GM20000 (cell line): ENCODE measurements around the gene MPRIP.

Source experiments
- DNase-seq: peaks from one replicate; pipeline ENCODE4 v3.0.0; 2012; ENCODE audit warnings: low spot score
- TF ChIP-seq, protein P1 (sequence below): IDR thresholded peaks from 2 replicates; pipeline ENCODE4 v1.5.1; 2012; ENCODE audit warnings: mild to moderate bottlenecking, control low read depth; ENCODE audit errors: extremely low read depth, missing control alignments

Gene MPRIP

DNA sequence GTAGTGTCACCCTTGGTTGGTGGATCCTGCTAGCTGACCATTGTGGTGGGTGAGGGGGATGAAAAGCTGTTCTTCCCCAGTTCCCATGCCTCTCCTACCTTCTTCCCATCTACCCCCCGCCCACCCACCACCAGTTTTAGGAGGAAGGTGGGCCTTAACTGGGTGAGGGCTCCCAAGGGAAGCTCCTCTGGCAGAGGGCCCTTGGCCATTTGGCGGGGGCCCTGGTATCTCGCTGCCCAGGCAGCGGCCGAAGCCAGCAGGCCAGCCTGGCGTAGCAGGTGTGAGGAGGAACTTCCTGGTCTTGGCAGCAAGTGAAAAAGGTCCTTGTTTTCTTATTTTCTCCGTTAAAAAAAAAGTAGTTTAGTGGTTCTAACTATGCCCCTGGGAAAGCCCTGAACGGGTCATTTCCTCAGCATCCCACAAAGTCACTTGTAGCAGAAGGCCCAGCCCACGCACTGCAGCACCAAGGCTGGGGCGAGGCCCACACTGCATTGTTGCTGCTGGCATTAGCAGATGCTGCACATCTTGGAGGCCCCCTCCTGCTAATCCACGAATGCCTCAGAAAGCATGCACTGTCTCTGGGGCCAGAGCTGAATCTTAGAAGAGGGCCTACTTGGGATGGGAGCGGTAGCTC is 72.5 kb downstream of the MPRIP start:
- peak; percentile 21 for DNase-seq
- TF ChIP-seq, protein P1, sequence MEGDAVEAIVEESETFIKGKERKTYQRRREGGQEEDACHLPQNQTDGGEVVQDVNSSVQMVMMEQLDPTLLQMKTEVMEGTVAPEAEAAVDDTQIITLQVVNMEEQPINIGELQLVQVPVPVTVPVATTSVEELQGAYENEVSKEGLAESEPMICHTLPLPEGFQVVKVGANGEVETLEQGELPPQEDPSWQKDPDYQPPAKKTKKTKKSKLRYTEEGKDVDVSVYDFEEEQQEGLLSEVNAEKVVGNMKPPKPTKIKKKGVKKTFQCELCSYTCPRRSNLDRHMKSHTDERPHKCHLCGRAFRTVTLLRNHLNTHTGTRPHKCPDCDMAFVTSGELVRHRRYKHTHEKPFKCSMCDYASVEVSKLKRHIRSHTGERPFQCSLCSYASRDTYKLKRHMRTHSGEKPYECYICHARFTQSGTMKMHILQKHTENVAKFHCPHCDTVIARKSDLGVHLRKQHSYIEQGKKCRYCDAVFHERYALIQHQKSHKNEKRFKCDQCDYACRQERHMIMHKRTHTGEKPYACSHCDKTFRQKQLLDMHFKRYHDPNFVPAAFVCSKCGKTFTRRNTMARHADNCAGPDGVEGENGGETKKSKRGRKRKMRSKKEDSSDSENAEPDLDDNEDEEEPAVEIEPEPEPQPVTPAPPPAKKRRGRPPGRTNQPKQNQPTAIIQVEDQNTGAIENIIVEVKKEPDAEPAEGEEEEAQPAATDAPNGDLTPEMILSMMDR = no peak

DNA sequence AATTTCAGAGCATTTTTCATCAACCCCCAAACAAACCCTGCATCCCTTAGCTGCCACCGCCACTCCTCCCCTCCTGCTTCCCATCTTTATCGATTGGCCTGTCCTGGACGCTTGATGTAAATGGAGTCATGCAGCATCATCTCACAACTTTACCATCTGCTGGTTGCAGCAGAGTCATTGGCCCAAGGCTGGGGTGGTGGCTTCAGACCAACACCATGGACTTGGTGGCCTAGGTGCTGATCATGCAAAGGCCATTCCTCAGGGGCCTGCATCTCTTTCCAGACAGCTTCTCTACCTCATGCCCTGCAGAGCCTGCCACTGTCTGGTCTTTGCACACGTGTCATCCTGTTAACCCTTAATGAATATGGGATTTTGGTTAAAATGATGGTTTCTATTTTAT is 73.4 kb downstream of the MPRIP start:
- TF ChIP-seq, protein P1 = no peak
- no peak for DNase-seq

DNA sequence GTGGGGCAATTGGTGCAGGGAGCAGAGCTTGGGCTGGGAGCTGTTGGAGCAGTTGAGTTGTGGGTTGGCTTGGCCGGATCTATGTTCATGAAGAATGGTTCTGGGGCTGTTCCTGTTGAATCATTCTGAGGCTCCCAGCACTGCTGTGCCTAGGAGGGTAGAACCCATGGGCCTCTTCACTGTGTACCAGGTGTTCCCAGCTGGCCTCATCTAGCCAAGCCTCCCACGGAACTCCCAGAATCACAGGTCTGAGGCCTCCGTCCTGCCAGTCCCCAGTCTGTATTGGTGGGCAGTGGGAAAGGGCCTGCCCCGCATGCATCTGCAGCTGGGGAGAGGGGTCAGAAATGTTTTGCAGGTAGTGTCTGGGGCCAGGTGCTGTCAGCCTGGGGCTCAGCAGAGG is 74.1 kb downstream of the MPRIP start:
- DNase-seq = no peak
- TF ChIP-seq, protein P1 = no peak

DNA sequence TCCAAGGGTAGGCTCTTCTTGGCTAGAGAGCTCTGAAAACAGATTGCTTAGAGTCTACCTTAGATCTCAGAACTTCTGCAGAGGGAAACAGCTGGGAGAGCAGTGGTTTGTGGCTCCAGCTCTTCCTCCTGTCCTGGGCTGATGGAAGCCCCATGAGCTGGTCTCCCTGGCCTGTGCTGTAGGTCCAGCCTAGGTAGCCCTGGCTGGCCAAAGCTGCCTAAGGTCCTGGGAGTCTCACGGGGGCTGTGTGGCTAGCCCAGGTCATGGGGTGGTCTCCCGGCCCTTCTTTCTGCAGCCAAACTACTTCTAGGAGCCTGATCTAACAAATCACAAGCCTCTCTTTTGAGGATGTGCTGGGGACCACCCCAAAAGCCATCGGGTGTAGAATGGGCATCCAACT is 75.7 kb downstream of the MPRIP start:
- DNase-seq = no peak

DNA sequence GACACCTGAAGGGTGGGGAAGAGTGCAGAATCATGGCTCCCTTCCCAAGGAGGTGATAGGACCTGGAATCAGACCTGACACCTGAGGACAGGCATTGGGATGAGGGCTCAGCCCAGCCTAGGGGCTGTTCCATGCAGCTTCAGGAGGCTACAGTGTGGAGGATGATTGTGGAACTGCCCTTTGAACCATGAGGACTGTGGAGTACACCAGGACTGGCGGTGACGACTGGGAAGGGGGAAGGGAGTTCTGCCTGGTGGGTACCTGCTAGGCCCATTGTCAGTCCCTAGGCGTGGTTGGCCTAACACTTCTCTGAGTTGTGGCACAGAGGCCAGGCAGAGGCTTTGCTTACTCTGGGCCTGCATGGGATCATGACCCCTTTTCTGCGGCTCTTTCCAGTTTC is 76.1 kb downstream of the MPRIP start:
- TF ChIP-seq, protein P1 = no peak

More for the DNA sequence above, 75.7 kb downstream of the MPRIP start:
- TF ChIP-seq, protein P1 = no peak

DNA sequence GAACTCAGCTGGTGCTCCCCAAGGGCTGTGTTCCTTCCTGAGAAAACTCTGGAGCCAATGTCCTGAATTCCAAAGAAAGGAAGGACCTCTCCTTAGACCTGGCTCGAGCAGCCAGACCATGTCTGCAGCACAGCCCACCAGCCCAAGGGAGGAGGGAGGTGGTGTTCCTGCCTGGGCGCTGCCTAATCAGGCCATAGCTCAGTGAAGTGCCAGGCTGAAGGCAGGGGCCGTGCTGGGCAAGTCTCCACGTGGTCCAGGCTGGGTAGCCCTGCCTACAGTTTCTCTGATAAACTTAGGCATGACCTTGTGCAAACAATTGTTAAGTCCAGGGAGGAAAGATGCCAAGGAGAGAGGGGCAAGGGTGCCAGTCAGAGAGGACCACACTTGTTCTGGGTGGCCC is 76.8 kb downstream of the MPRIP start:
- TF ChIP-seq, protein P1 = no peak

More for the DNA sequence above, 76.1 kb downstream of the MPRIP start:
- no peak for DNase-seq

DNA sequence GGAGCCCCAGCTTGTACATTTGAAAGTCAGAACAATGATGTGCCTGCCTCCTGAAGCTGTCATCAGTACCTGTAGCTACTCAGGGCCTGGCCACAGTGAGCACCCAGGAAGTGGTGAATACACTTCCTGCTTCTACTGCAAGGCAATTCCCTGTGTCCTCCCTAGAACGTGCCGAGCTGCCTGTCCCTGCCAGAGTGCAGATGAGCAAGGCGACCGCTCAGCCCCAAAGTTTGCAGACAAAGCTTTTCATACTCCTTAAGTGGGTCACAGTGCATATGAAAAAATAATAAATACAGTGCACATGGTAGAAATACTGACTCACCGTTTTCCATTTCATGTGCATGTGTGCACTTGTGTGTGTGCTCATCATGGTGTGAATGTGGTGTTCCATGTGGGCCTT is 77.3 kb downstream of the MPRIP start:
- peak; percentile 50 for DNase-seq
- TF ChIP-seq, protein P1 = no peak

More for the DNA sequence above, 76.8 kb downstream of the MPRIP start:
- no peak for DNase-seq
